IPS-11a (cell line): ENCODE measurements around the gene AHNAK2.

ENCODE experiments used
- H3K4me3 ChIP-seq: one replicate; pipeline ENCODE4 v1.5.1; 2013; ENCODE audit warnings: low read depth, low read length, control low read depth

The AHNAK2 gene

DNA sequence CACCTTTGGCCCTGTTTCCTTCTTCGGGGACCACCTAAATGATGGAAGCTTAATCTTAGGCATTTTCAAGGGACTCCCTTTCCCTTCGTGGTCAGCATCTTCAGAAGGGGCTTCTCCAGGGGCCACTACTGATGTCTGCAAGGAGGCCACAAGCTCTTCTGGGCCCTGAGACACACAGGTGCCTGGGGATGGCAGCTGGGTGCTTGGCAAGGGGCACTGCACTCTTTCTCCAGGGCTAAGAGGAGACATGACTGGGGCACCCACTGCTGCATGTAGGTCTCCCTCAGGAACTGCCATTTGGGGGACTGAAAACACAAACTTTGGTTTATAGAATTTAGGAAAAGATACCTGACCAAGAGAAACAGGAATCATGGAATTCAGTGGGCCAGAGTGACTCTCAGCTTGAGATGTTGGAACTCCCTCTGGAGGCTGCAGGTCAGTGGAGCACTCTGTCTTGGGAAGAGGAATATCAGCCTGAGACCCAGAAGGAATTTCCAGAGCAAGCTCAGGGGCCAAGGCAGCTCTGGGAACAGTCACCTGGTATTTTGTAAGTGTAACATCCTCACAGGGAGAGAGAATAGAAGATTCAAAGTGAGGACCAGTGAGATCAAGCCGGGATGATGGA is 37.5 kb downstream of the AHNAK2 start:
- no peak overlapping the region for H3K4me3 ChIP-seq

DNA sequence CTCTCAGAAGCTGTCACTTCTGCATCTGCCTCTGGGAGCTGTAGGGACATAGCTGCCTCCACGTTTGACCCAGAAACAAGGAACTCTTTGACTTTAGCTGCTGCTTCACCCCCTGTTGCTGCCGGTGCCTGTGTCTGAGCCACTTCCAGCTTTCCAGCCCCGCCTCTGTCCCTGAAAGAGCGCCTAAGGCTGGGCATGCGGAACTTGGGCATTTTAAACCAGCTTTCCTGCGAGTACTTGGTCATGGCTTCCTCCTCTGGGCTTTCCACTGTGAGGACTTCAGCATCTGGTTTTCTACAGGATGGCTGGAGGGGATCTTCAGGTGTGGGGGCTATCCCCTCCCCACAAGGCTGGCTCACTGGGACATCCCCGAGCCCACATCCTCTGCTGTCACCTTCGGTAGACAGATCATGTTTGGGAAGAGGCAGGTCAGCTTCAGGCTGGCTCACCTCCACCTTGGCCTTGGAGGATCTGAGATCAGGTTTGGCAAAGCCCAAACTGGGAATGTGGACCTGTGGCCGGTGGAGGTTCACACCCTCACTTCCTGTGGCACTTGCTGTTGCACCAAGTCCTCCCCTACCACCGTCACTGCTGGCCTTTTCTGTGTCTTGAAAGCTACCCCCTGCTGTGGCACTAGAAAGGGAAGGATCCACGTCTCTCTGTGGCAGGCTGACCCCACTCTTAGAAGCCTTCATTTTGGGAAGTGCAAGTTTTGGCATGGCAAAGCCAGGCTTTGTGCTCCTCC is 38.3 kb downstream of the AHNAK2 start:
- H3K4me3 ChIP-seq, result no peak overlapping the region

DNA sequence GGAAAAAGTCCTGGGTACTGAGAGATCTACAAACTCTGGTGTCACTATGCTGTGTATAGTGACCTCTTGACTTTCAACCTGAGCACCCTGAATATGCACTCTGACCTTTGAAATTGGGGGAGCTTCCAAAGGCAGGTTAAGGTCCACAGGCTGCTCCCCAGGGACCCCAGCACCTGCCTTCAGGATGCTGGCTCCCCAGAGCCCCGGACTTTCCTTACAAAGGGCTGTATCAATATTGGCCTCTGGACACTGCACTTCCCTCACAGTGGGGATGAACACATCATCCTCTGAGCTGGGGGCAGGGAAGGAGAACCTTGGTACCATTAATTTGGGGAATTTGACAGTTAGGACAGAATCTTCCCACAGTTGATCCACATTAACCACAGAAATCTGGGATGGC is 39.2 kb downstream of the AHNAK2 start:
- no peak overlapping the region for H3K4me3 ChIP-seq

DNA sequence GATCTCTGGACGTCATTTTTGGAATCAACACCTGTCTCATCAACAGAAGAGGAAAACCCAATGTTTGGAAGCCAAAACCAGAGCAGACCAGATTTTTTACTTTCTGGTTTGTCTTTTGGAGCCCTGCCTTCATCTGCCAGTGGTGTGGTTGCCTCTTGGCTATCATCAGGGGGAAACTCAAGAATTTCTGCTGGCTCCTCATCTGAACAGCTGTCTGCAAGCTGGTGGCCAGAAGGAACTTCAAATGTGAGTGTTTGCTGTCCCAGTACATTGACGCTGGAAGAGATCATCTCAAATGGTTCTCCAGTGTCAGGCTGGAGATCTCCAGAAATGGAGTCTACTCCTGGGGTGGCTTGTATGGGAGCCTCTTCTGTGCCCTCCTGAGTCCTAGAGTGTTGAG is 39.7 kb downstream of the AHNAK2 start:
- H3K4me3 ChIP-seq, result no peak overlapping the region

DNA sequence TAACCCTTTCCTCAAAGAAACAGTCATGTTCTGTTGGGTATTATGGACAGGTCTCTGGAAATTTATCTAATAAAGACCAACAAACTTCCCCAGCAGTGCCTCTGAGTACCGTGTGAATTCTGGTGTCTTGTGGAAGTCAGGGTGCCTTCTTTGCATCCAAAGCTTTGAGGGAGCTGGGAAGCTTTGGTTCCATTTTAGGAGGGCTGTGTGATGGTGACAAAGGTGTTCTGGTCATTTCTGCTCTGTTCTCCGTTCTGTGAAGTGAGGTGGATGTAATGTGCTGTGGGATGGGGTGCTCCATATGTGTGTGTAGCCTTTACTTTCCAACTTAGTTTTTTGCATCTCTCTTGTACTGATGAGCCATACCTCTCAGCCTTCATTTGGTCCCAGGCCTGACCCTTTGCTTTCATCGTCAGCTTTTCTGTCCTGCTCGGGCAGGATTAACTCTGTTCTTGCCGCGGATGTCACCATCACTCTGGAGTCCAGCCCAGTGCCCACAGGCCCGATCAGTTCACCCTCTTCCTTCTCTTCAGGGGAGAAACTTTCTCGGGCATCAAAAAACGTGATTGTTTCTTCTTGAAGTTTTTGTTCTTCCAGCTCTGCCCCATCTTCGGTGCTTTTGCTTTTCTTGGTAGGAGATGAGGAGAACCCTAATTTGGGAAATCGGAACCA is 40.3 kb downstream of the AHNAK2 start:
- H3K4me3 ChIP-seq, result no peak overlapping the region

DNA sequence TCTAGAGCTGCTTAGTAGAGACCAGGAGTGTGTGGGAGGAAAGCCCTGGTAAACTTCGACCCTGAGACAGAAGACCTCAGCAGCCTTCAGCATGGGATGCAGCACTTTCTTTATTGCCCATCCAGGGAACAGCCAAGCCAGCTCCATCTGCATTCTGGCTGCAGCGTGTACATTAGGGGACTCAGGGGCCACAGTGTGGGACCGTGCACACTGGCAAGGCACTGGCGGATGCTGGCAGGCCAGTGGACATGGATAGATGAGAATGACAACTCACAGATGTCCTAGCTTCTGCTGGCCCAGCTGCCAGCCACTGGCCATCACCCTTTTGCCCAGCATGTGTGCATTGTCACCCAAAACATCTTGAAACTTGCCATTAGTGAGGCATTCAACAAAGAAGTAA is 41.0 kb downstream of the AHNAK2 start:
- no peak overlapping the region for H3K4me3 ChIP-seq

DNA sequence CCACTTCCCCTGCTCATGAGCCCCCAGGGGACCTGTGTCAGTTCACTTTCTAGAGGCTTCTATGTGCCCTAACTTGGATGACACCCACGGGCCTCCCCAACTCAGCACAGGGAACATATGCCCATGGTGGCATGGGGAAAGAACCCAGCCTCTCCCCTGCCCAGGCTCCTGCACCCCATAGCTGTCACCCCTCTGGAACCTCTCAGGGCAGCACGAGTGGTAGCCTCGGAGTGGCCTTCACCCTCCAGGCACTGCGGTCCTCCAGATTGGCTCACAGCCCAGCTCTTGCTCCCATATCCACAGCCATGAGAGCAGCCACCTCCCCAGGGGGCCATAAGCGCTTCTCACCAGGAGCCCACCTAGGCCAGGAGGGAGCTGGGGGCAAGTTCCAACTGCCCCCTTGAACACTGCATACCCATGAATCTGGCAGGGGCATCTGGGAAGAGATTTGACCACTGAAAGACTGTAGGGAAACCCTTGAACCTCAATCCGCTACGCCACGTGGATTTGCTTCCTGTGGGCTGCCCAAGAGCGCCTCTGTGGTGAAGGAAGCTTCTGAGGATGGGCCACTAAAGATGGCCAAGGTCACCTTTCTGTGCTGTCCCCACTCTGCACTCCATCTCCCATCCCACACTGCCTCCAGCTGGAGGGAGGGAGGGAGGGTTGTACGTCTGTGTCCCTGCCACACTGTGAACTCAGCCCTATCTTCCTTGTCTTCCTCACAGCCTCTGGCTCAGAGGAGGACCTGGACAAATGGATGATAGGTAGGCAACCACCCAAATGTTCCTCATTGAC is 41.6 kb downstream of the AHNAK2 start:
- H3K4me3 ChIP-seq, result no peak overlapping the region

DNA sequence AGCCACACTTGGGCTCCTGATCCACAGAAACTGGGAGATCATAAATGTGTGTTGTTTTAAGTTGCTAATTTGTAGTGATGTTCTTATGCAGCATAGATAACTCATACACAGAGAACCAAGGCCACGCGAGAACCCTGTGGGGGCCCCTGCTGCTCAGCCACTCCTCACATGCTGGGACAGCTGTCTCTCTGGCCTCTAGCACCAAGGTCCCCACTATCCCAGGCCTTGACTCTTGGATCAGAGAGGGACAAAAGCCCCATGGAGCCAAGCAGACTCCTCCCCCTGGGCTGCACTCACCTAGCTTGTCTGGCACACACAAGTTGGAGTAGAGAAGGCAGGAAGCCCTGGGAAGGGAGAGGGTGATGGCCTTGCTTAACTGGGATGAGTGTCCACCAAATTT is 42.2 kb downstream of the AHNAK2 start:
- H3K4me3 ChIP-seq, result no peak overlapping the region

DNA sequence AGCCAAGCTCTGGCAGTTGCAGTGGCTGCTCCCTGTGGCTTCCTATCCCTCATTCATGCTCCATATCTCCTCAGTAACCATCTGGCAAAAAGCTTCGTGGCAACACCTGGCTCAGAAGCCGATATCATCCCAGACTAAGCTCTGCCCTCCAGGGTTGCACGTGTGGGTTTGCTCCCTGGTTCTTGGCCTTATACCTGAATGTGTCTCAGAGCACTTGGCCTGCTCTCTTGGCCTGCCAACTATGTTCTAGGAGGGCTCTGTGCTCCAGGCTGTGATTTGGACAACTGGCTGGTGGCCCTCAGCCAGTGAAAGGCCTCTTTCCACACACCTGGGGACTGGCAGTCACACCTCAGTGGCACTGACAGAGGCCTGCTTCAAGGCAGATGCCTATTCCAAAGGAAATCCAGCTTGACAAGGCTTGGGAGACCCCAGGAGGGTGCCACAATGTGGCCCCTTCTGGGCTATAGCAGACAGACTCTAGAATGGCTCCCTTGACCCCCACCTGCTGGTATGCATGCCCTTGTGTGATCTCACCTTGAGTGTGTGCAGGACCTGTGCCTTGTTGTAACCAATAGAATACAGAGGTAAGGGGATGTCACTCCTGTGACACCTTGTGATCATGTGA is 43.0 kb downstream of the AHNAK2 start:
- no peak overlapping the region for H3K4me3 ChIP-seq

DNA sequence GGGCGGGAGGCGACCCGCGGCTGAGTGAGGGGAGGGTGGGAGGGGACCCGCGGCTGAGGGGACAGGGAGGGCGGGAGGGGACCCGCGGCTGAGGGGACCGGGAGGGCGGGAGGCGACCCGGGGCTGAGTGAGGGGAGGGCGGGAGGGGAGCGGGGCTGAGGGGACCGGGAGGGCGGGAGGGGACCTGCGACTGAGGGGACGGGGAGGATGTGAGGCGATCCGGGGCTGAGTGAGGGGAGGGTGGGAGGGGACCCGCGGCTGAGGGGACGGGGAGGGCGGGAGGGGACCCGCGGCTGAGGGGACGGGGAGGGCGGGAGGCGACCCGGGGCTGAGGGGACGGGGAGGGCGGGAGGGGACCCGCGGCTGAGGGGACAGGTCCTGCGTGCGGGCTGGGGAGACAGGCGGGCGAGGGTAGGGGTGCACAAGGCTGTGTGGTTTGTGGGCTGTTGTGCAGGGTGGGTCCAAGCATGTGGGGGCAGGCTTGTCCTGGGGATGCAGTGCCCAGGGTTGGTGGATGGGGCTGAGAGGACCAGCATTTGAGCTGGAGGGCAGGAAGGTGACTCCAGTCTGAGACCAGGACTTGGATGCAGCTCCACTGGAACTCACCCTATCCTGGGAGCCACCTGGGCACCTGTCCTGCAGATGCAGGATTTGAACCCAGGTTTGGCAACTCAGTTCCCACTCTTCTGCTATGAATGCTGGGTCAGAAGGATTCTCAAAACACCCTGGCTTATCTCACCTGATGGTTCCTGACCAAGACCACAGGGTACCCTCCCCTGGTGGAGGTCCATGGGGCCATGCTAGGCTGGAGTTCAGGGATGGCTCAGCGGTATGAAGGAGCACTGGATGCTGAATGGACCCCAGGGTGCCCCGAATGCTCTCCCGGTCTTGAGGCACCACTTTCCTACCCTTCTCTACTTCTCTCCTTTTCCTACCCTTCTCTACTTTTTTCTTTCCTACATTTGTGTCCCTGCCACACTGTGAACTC is 44.1 kb downstream of the AHNAK2 start:
- no peak overlapping the region for H3K4me3 ChIP-seq

DNA sequence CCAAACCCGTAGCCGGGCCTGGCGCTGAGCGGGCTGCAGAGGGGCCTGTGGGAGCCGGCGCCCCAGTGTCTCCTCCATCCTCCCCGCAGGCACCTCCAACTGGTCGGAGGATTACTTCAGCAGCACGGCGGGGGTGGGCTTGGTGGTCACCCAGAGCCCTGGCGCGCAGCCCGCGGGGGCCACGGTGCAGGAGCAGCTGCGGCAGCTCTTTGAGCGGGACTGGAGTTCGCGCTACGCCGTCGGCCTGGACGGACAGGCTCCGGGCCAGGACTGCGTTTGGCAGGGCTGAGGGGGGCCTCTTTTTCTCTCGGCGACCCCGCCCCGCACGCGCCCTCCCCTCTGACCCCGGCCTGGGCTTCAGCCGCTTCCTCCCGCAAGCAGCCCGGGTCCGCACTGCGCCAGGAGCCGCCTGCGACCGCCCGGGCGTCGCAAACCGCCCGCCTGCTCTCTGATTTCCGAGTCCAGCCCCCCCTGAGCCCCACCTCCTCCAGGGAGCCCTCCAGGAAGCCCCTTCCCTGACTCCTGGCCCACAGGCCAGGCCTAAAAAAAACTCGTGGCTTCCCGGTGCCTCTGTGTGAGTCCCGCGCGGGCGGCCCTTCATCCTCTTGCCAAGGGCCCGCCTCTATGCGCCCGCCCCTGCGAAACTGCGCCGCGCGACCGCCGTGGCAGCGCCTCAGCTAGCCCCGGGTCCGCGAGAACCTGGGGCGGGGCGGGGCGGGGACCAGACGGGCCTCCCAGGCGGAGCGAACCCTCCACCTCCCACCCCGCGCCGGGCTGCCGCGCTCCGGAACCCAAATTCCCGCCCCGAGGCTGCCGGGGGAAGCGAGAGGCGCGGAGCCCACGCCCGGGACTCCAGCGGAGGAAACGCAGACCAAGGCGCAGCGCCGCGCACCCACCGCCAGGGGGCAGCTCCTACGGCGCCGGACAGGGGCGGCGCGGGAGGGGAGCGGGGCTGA is 45.2 kb downstream of the AHNAK2 start:
- H3K4me3 ChIP-seq, result peak overlapping the region; percentile 39

DNA sequence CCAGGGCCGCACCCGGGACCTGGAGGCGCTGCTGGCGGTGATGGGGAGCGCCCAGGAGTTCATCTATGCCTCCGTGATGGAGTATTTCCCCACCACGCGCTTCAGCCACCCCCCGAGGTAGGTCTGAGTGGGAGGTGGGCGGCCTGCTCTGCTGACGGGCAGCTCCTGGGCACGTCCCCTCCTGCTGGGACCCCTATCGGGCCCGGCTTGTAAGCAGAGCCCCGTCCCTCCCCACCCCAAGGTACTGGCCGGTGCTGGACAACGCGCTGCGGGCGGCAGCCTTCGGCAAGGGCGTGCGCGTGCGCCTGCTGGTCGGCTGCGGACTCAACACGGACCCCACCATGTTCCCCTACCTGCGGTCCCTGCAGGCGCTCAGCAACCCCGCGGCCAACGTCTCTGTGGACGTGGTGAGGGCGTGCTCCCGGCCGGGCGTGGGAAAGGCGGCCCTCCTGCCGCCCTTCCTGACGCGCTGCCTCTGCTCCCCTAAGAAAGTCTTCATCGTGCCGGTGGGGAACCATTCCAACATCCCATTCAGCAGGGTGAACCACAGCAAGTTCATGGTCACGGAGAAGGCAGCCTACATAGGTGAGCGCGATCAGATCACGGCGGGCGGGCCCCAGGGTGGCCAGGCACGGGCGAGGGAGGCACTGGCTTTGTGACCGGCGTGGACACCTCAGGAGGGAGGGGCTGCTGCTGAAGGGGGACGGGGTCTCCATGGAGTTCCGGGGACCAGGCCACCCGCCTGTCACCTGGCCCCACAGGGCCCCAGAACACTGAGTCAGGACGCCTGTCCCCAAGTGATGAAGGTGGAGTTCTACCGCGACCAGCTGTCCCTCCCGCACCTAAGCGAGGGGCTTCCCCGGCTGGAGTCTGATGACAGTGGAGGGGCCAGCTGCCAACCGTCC is 46.2 kb downstream of the AHNAK2 start:
- H3K4me3 ChIP-seq, result no peak overlapping the region

DNA sequence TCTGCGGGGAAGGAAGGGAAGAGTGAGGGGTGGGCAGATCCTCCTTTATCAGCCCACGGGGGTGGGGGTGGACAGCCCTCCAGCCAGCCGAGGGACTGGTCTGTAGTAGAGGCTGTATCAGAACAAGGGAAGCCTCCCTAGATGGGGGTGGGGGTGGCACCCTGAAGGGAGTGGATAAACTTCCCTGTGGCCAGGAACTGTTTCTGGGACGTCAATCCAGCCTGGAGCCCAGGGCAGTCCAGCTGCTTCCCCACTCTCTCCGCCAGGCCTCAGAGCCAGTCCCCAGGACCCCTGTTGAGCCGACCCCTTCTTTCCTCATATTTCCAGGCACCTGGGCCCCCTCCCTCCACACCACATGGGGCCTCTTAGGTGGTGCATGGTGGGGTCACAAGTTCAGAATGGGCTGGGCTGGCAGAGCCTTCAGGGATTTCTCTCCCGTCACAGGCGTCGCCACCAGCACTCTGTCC is 46.8 kb downstream of the AHNAK2 start:
- H3K4me3 ChIP-seq, result no peak overlapping the region

DNA sequence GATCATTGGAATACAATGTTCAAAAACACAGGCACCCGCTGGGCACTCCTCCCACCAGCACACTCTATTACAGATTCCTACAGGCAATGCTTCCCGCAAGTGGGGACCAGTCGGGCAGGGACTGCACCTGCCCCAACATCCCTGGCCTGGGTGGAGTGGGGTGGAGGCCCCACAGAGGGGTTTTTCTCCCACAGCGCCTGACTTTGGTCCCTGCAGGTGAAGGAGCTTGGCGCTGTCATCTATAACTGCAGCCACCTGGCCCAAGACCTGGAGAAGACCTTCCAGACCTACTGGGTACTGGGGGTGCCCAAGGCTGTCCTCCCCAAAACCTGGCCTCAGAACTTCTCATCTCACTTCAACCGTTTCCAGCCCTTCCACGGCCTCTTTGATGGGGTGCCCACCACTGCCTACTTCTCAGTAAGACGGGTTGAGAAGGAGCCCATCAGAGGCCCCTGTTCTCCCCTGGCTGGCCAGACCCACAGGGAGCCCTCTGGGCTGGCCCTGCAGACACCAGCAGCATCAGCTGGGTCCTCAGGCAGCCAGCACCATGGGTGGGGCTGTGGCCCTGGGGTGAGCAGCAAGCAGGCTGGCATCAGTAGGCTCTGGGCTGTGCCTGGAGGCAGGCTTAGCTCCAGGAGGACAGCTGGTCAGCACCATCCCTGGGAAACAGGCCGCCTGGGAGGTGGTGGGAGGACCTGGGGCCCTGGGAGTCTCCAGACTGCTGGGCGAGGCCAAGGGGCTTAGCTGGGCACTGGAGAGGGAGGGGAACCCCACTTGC is 47.5 kb downstream of the AHNAK2 start:
- H3K4me3 ChIP-seq, result no peak overlapping the region

DNA sequence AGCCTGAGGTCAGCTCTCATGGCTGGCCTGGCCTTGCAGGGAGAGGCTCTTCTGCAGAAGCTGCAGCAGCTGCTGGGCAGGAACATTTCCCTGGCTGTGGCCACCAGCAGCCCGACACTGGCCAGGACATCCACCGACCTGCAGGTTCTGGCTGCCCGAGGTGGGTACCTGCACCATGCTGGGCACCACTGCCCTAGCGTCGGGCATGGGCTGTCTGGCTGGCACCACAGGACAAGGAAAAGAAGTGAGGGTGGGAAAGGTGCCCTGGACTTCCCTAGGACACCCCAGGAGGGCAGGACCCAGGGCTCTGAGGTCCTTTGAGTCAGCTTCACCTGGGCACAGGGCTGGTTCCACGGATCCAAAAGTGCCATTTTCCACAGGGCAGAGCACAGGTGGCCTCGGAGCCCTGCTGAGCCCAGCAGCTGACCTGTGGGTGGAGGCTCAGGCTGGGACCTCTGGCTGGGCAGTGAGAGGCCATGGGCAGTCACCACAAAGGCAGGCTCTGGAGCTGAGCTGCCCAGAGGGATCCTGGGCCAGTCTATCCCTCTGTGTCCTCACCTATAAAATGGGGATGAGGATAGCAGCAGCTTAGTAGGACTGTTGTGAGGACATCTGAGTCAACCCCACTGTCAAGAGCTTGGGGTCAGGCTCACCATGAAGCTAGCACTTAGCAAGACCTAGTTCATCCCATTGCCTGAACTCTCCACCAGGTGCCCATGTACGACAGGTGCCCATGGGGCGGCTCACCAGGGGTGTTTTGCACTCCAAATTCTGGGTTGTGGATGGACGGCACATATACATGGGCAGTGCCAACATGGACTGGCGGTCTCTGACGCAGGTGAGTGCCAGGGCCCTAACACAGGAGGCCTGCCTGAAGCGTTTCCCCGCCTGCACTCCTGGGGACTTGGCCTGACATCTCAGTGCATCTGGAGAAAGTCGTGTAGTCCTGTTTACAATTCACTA is 48.6 kb downstream of the AHNAK2 start:
- no peak overlapping the region for H3K4me3 ChIP-seq
